Measurements from ENCODE around the gene RELA. TPM values are rescaled to one million over a fixed set of nuclear protein-coding genes. Genes with fewer than 3 reads are reported as not detected.
A peak's percentile ranks its signal among the peaks of the same experiment; 100 is the strongest.

Gene RELA
- total RNA-seq, 4 donors from 2014 or later, result 47.3 to 78.8 (median 63.9) TPM

- TF ChIP-seq EP300 (IDR thresholded peaks at IDR 0.05) (no peak), POLR2AphosphoS5 (IDR thresholded peaks at IDR 0.05) (peak; percentile 73), POLR2A (IDR thresholded peaks at IDR 0.05) (peak in 1 of 2 donors; percentile 17), CTCF (IDR thresholded peaks at IDR 0.05) (peak in 3 of 4 experiments; percentile 18 to 22 (median 22))
- ATAC-seq, result peak; percentile 98
- H3K27me3 ChIP-seq, result no peaks in the 10 kb centered on the region
- H3K4me1 ChIP-seq, result peaks cover 0 to 63% (median 43%) of the 10 kb centered on the region in 3 donors
- peak overlapping the region; percentile 35 to 87 (median 84) for H3K27ac ChIP-seq
- WGBS, 2 donors (ENCODE audit: low coverage in 1 of 2), result no CpG with 5 or more reads among the region's 67 CpGs
- H3K4me3 ChIP-seq, result peak overlapping the region in 1 of 2 donors; percentile 46
- H3K36me3 ChIP-seq, result peaks cover 0 to 77% of the 10 kb centered on the region in 2 donors
- no peaks in the 10 kb centered on the region for H3K9me3 ChIP-seq
Observed at GRCh38 chr11:65606876-65607613, 55.7 kb downstream of the RELA start.

GRCh38 chr11:65604258-65604657 lies 58.5 kb downstream of the RELA start:
- H3K36me3 ChIP-seq, result peaks cover 0 to 89% of the 10 kb centered on the region in 2 donors
- TF ChIP-seq POLR2AphosphoS5 (IDR thresholded peaks at IDR 0.05) (no peak), POLR2A (IDR thresholded peaks at IDR 0.05) (no peak), CTCF (IDR thresholded peaks at IDR 0.05) (no peak), EP300 (IDR thresholded peaks at IDR 0.05) (no peak)
- ATAC-seq, result no peak
- no CpG with 5 or more reads among the region's 1 CpG for WGBS, 2 donors (ENCODE audit: low coverage in 1 of 2)
- H3K4me3 ChIP-seq, result no peak overlapping the region
- peaks cover 0 to 35% (median 15%) of the 10 kb centered on the region in 3 donors for H3K4me1 ChIP-seq
- peak overlapping the region in 1 of 4 donors; percentile 83 for H3K27ac ChIP-seq
- H3K9me3 ChIP-seq, result no peaks in the 10 kb centered on the region
- H3K27me3 ChIP-seq, result no peaks in the 10 kb centered on the region

Small RNA genes lying within 50 kb of the gene (small RNA-seq; reads per million reads assigned to genes)
- 0 reads per million in 4 donors for gene MIR4489
- 0 reads per million in 4 donors for gene MIR4690
- 0 reads per million in 4 donors for gene RN7SL309P

Other genes with a start within 250 kb of the RELA start
- gene NEAT1, start 240.1 kb downstream of the RELA start, total RNA-seq, result 100 to 1,000 TPM in 2 of 4 donors, 10 to 100 TPM in 2; 21.0 to 341 (median 183) TPM
- over 10,000 TPM in 2 of 4 donors, 1,000 to 10,000 TPM in 2; 2,194 to 20,520 (median 8,164) TPM for gene MALAT1, start 163.9 kb downstream of the RELA start, total RNA-seq
- gene SCYL1, start 137.8 kb downstream of the RELA start, total RNA-seq, result 10 to 100 TPM; 70.6 to 97.6 (median 89.2) TPM
- gene LTBP3, start 104.6 kb downstream of the RELA start, total RNA-seq, result 100 to 1,000 TPM in 3 of 4 donors, 10 to 100 TPM in 1; 90.6 to 173 (median 139) TPM
- gene ZNRD2, start 92.4 kb downstream of the RELA start, total RNA-seq, result 10 to 100 TPM; 38.4 to 73.5 (median 43.5) TPM
- 10 to 100 TPM; 36.6 to 68.3 (median 55.0) TPM for gene FAM89B, start 90.4 kb downstream of the RELA start, total RNA-seq
- gene EHBP1L1, start 86.9 kb downstream of the RELA start, total RNA-seq, result 100 to 1,000 TPM; 172 to 329 (median 202) TPM
- 1 to 10 TPM in 1 of 4 donors, under 1 TPM in 2, not detected in 1; 0.40 to 1.5 (median 0.93) TPM for gene KCNK7, start 67.1 kb downstream of the RELA start, total RNA-seq
- gene MAP3K11, start 48.7 kb downstream of the RELA start, total RNA-seq, result 10 to 100 TPM; 20.5 to 35.3 (median 28.0) TPM
- 10 to 100 TPM; 15.9 to 40.1 (median 19.3) TPM for gene PCNX3, start 47.1 kb downstream of the RELA start, total RNA-seq
- gene SIPA1, start 24.8 kb downstream of the RELA start, total RNA-seq, result 10 to 100 TPM; 32.9 to 45.0 (median 38.3) TPM
- gene KAT5, start 49.3 kb upstream of the RELA start, total RNA-seq, result 10 to 100 TPM; 49.7 to 84.9 (median 81.6) TPM
- 100 to 1,000 TPM in 2 of 4 donors, 10 to 100 TPM in 2; 69.0 to 196 (median 96.3) TPM for gene RNASEH2C, start 57.9 kb upstream of the RELA start, total RNA-seq
- 10 to 100 TPM; 11.2 to 23.4 (median 15.7) TPM for gene AP5B1, start 118.1 kb upstream of the RELA start, total RNA-seq
- gene OVOL1, start 124.1 kb upstream of the RELA start, total RNA-seq, result under 1 TPM in 1 of 4 donors, not detected in 3; 0.62 TPM
- under 1 TPM in 1 of 4 donors, not detected in 3; 0.13 TPM for gene SNX32, start 171.0 kb upstream of the RELA start, total RNA-seq
- gene CFL1, start 195.3 kb upstream of the RELA start, total RNA-seq, result 100 to 1,000 TPM; 559 to 895 (median 639) TPM
- 10 to 100 TPM; 37.2 to 71.7 (median 60.8) TPM for gene MUS81, start 197.5 kb upstream of the RELA start, total RNA-seq
- 10 to 100 TPM; 55.6 to 92.8 (median 81.2) TPM for gene EFEMP2, start 209.9 kb upstream of the RELA start, total RNA-seq
- gene CTSW, start 216.9 kb upstream of the RELA start, total RNA-seq, result 1 to 10 TPM in 1 of 4 donors, under 1 TPM in 2, not detected in 1; 0.52 to 3.6 (median 0.94) TPM
- 10 to 100 TPM; 35.2 to 62.3 (median 54.6) TPM for gene FIBP, start 225.6 kb upstream of the RELA start, total RNA-seq
- gene CCDC85B, start 227.8 kb upstream of the RELA start, total RNA-seq, result 100 to 1,000 TPM in 1 of 4 donors, 10 to 100 TPM in 3; 68.7 to 111 (median 77.7) TPM
- 10 to 100 TPM in 1 of 4 donors, 1 to 10 TPM in 3; 1.4 to 24.9 (median 4.1) TPM for gene FOSL1, start 237.5 kb upstream of the RELA start, total RNA-seq

All from gastroesophageal sphincter (tissue), 4 donors.